ENCODE data around the gene HIVEP3.

Gene HIVEP3

GRCh38 chr1:41616563-41616962, 302.2 kb downstream of the HIVEP3 start:
- no peak for TF ChIP-seq CTCF (IDR thresholded peaks at IDR 0.05)
- no peak overlapping the region for H3K27ac ChIP-seq
- DNase-seq (ENCODE audit: low spot score): no peak
- H3K4me3 ChIP-seq: no peak overlapping the region

- TF ChIP-seq CTCF (IDR thresholded peaks at IDR 0.05): no peak
- Histone ChIP-seq H3K27ac (no peak overlapping the region), H3K4me3 (no peak overlapping the region)
- no peak for DNase-seq (ENCODE audit: low spot score)
Observed at GRCh38 chr1:41615981-41616380, 302.7 kb downstream of the HIVEP3 start.

GRCh38 chr1:41615316-41615715, 303.4 kb downstream of the HIVEP3 start:
- Histone ChIP-seq H3K4me3 (no peak overlapping the region), H3K27ac (no peak overlapping the region)
- no peak for TF ChIP-seq CTCF (IDR thresholded peaks at IDR 0.05)
- no peak for DNase-seq (ENCODE audit: low spot score)

GRCh38 chr1:41614818-41615217, 303.9 kb downstream of the HIVEP3 start:
- TF ChIP-seq CTCF (IDR thresholded peaks at IDR 0.05): no peak
- no peak for DNase-seq (ENCODE audit: low spot score)

GRCh38 chr1:41613689-41614574, 304.8 kb downstream of the HIVEP3 start:
- DNase-seq (ENCODE audit: low spot score): no peak
- no peak overlapping the region for H3K27ac ChIP-seq
- TF ChIP-seq CTCF (IDR thresholded peaks at IDR 0.05): no peak
- no peak overlapping the region for H3K4me3 ChIP-seq

More at GRCh38 chr1:41614818-41615217, 303.9 kb downstream of the HIVEP3 start:
- no peak overlapping the region for H3K4me3 ChIP-seq
- H3K27ac ChIP-seq: no peak overlapping the region

GRCh38 chr1:41612953-41613352, 305.8 kb downstream of the HIVEP3 start:
- DNase-seq (ENCODE audit: low spot score): no peak
- no peak overlapping the region for H3K27ac ChIP-seq
- TF ChIP-seq CTCF (IDR thresholded peaks at IDR 0.05): no peak

GRCh38 chr1:41611932-41612450, 306.7 kb downstream of the HIVEP3 start:
- TF ChIP-seq CTCF (IDR thresholded peaks at IDR 0.05): no peak
- DNase-seq (ENCODE audit: low spot score): no peak
- Histone ChIP-seq H3K27ac (no peak overlapping the region), H3K4me3 (no peak overlapping the region)

More at GRCh38 chr1:41612953-41613352, 305.8 kb downstream of the HIVEP3 start:
- H3K4me3 ChIP-seq: no peak overlapping the region

All from coronary artery (tissue), 2 donors.